Measurements from ENCODE around the gene GPER1.
"Not testable (repeated sequence)": the region's sequence is repeated elsewhere in the genome, so short reads cannot be mapped to it uniquely, and the experiment has no call there.

GPER1 gene

GRCh38 chr7:1121886-1122831, 34.2 kb downstream of the GPER1 start:
- no peak for DNase-seq

GRCh38 chr7:1122832-1123501, 35.1 kb downstream of the GPER1 start:
- DNase-seq, result no peak

- no peak for DNase-seq
Measured at GRCh38 chr7:1123715-1124114, 35.8 kb downstream of the GPER1 start.

- DNase-seq, result no peak
Measured at GRCh38 chr7:1124164-1124563, 36.3 kb downstream of the GPER1 start.

GRCh38 chr7:1124816-1125602, 37.1 kb downstream of the GPER1 start:
- no peak for DNase-seq

GRCh38 chr7:1125603-1125969, 37.7 kb downstream of the GPER1 start:
- no peak for DNase-seq

GRCh38 chr7:1127001-1127400, 39.1 kb downstream of the GPER1 start:
- DNase-seq, result no peak

- no peak for DNase-seq
Measured at GRCh38 chr7:1129431-1129830, 41.5 kb downstream of the GPER1 start.

- DNase-seq, result no peak
Measured at GRCh38 chr7:1130021-1130990, 42.4 kb downstream of the GPER1 start.

- DNase-seq, result no peak
Measured at GRCh38 chr7:1131471-1132265, 43.8 kb downstream of the GPER1 start.

GRCh38 chr7:1134951-1135350, 47.0 kb downstream of the GPER1 start:
- no peak for DNase-seq

GRCh38 chr7:1136841-1137516, 49.1 kb downstream of the GPER1 start:
- no peak for DNase-seq

GRCh38 chr7:1137517-1138167, 49.7 kb downstream of the GPER1 start:
- DNase-seq, result no peak

GRCh38 chr7:1140476-1141104, 52.7 kb downstream of the GPER1 start:
- no peak for DNase-seq

GRCh38 chr7:1141651-1142050, 53.7 kb downstream of the GPER1 start:
- no peak for DNase-seq

GRCh38 chr7:1142051-1142635, 54.2 kb downstream of the GPER1 start:
- no peak for DNase-seq

GRCh38 chr7:1143031-1143430, 55.1 kb downstream of the GPER1 start:
- not testable (repeated sequence) for DNase-seq
